Heart right ventricle (tissue), 16 donors: ENCODE measurements around the gene MAPT. TPM values are rescaled to one million over a fixed set of nuclear protein-coding genes. Genes with fewer than 3 reads are reported as not detected.

Experiments
- ATAC-seq, 8 donors: fragments of 200-7000 bp; cut with Tn5 transposase; one replicate each; pipeline ENCODE4 v1.9.1; 2020; ENCODE audit warnings: mild to moderate bottlenecking in 8 of 8, moderate library complexity in 8 of 8, moderate number of reproducible peaks in 1 of 8
- DNase-seq, 2 donors: peaks; one replicate each; pipeline ENCODE4 v3.0.0-alpha.2; 2020
- H3K27ac ChIP-seq, 10 donors: fragments of 200-600 bp; sonication (generic) in 2 of 10; one replicate each; pipeline versions ENCODE4 v1.5.0 to v1.8.0; 2020 to 2022; ENCODE audit warnings: mild to moderate bottlenecking in 3 of 10
- H3K27me3 ChIP-seq, 7 donors: fragments of 200-600 bp; one replicate each; pipeline ENCODE4 v1.8.0; 2021 to 2022; ENCODE audit warnings: mild to moderate bottlenecking in 2 of 7
- H3K36me3 ChIP-seq, 9 donors: fragments of 200-600 bp; sonication (generic) in 1 of 9; one replicate each; pipeline versions ENCODE4 v1.5.0 to v1.8.0; 2020 to 2022; ENCODE audit warnings: mild to moderate bottlenecking in 2 of 9
- H3K4me1 ChIP-seq, 9 donors: fragments of 200-600 bp; sonication (generic) in 1 of 9; one replicate each; pipeline versions ENCODE4 v1.5.0 to v1.8.0; 2020 to 2022; ENCODE audit warnings: mild to moderate bottlenecking in 4 of 9
- H3K4me3 ChIP-seq, 10 donors: fragments of 200-600 bp; sonication (generic) in 2 of 10; one replicate each; pipeline versions ENCODE4 v1.5.0 to v1.8.0; 2020 to 2022; ENCODE audit warnings: mild to moderate bottlenecking in 7 of 10, moderate library complexity in 2 of 10
- H3K9me3 ChIP-seq, 11 donors: fragments of 200-600 bp in 10 of 11; sonication (generic) in 2 of 11; one replicate each; pipeline versions ENCODE4 v1.5.0 to v1.8.0; 2013 to 2022; ENCODE audit warnings: mild to moderate bottlenecking in 2 of 11, control low read depth in 1 of 11, moderate library complexity in 1 of 11
- WGBS, 2 donors: extraction: QIAGEN DNeasy Blood & Tissue Kit; methylation state at CpG; one replicate each; pipeline ENCODE4 v1.1.7; 2013; ENCODE audit warnings: inconsistent platforms in 1 of 2; 5-methylcytosine and 5-hydroxymethylcytosine counted together
- intact Hi-C, 10 donors: fragments of 100-400 bp; cut with DNase I; formaldehyde crosslinking; loops; one replicate each; pipeline versions ENCODE4 v1.11.1 to v1.14.2; 2022
- polyA plus RNA-seq, 2 donors: library from polyadenylated mRNA; stranded (reverse); fragments of 200-250 nt; gene quantifications; one replicate each; pipeline ENCODE4 v1.2.3, GENCODE V29; 2013
- total RNA-seq, 10 donors: library from RNA; stranded (reverse); fragmentation: NEBNext Ultra II Directional in 3 of 10; extraction: Animal tissue kit (Norgen Biotek cat#: 25700) in 3 of 10; gene quantifications; one replicate each; pipeline versions ENCODE4 v1.2.1 to v1.2.4, GENCODE V29; 2021 to 2023
- TF ChIP-seq, protein P1 (sequence below), 9 donors: fragments of 200-600 bp; sonication (generic) in 2 of 9; IDR thresholded peaks; one replicate each; pipeline versions ENCODE4 v1.5.0 to v1.8.0; 2021 to 2022; ENCODE audit warnings: antibody characterized with exemption in 9 of 9, mild to moderate bottlenecking in 5 of 9, moderate library complexity in 1 of 9
- donor health status: Arrhythmogenic right ventricular cardiomyopathy.
- donor health status: ischemic (EF 13 %, LVEDD 7.1; RV severe dilation, severe dysfunction).
- donor health status: healthy with polysubstance abuse.
- donor health status: DM: no; HTN: yes; CAD: no.
- donor health status: DM: no; HTN: no; CAD: no.
- donor health status: ischemic (EF 25% LVEDD 6.9; RV normal size, moderate dysfunction).
- donor health status: ischemic (EF 25% LVEDD 5.7; RV mildly dilated, moderate dysfunction).
- donor health status: healthy.
- donor health status: DM: yes; HTN: yes; CAD: no.
- donor health status: Ischemic cardiomyopathy.
- donor health status: ischemic (EF 35%, LVEDD 5.7; RV mildly dilated, moderate dysfunction).
- donor health status: nonischemic (EF 11% LVEDD 7.7; RV severe dilation, severe dysfunction).
- donor health status: DM: yes; HTN: yes; CAD: no.
- donor health status: PGD.
- donor health status: ischemic (EF 29% LVEDD 5.4; RV normal size, mild dysfunction).
- donor health status: nonischemic (EF 23%, LVEDD 6.1; RV moderate dilation, normal function).

The MAPT gene
- total and polyA plus RNA-seq, 12 donors: 0.90 to 63.3 (median 32.5) TPM

DNA sequence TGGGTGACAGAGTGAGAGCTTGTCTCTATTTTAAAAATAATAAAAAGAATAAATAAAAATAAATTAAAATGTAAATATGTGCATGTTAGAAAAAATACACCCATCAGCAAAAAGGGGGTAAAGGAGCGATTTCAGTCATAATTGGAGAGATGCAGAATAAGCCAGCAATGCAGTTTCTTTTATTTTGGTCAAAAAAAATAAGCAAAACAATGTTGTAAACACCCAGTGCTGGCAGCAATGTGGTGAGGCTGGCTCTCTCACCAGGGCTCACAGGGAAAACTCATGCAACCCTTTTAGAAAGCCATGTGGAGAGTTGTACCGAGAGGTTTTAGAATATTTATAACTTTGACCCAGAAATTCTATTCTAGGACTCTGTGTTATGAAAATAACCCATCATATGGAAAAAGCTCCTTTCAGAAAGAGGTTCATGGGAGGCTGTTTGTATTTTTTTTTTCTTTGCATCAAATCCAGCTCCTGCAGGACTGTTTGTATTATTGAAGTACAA, 113.2 kb downstream of the MAPT start:
- intact Hi-C loops: loop anchor here in 2 of 10 donors (5.0 to 10.0 kb wide), 2 partner anchors 277 to 740 kb away; no protein-coding TSS in a partner anchor
- Histone ChIP-seq H3K9me3 (no peaks in the 10 kb centered on the region), H3K4me3 (no peak overlapping the region), H3K4me1 (peaks cover 0 to 15% (median 0%) of the 10 kb centered on the region in 9 donors), H3K27me3 (no peaks in the 10 kb centered on the region), H3K27ac (no peak overlapping the region), H3K36me3 (no peaks in the 10 kb centered on the region)
- no peak for ATAC-seq
- DNase-seq: no peak
- 58 to 64% methylated on average over 2 of the region's 2 CpGs for WGBS, 2 donors
- TF ChIP-seq, protein P1, sequence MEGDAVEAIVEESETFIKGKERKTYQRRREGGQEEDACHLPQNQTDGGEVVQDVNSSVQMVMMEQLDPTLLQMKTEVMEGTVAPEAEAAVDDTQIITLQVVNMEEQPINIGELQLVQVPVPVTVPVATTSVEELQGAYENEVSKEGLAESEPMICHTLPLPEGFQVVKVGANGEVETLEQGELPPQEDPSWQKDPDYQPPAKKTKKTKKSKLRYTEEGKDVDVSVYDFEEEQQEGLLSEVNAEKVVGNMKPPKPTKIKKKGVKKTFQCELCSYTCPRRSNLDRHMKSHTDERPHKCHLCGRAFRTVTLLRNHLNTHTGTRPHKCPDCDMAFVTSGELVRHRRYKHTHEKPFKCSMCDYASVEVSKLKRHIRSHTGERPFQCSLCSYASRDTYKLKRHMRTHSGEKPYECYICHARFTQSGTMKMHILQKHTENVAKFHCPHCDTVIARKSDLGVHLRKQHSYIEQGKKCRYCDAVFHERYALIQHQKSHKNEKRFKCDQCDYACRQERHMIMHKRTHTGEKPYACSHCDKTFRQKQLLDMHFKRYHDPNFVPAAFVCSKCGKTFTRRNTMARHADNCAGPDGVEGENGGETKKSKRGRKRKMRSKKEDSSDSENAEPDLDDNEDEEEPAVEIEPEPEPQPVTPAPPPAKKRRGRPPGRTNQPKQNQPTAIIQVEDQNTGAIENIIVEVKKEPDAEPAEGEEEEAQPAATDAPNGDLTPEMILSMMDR (IDR thresholded peaks at IDR 0.05): no peak

GRCh38 chr17:46008591-46008990, 114.2 kb downstream of the MAPT start:
- TF ChIP-seq, protein P1 (IDR thresholded peaks at IDR 0.05): no peak
- no peak overlapping the region for H3K27ac ChIP-seq
- 91 to 95% methylated on average over 9 of the region's 9 CpGs for WGBS, 2 donors
- no peak overlapping the region for H3K4me3 ChIP-seq
- no peaks in the 10 kb centered on the region for H3K36me3 ChIP-seq
- H3K4me1 ChIP-seq: peaks cover 0 to 10% (median 0%) of the 10 kb centered on the region in 9 donors
- H3K27me3 ChIP-seq: no peaks in the 10 kb centered on the region
- ATAC-seq (no peak), DNase-seq (no peak)
- no peaks in the 10 kb centered on the region for H3K9me3 ChIP-seq
- intact Hi-C loops: loop anchor here in 2 of 10 donors (5.0 to 10.0 kb wide), 2 partner anchors 276 to 739 kb away; no protein-coding TSS in a partner anchor

DNA sequence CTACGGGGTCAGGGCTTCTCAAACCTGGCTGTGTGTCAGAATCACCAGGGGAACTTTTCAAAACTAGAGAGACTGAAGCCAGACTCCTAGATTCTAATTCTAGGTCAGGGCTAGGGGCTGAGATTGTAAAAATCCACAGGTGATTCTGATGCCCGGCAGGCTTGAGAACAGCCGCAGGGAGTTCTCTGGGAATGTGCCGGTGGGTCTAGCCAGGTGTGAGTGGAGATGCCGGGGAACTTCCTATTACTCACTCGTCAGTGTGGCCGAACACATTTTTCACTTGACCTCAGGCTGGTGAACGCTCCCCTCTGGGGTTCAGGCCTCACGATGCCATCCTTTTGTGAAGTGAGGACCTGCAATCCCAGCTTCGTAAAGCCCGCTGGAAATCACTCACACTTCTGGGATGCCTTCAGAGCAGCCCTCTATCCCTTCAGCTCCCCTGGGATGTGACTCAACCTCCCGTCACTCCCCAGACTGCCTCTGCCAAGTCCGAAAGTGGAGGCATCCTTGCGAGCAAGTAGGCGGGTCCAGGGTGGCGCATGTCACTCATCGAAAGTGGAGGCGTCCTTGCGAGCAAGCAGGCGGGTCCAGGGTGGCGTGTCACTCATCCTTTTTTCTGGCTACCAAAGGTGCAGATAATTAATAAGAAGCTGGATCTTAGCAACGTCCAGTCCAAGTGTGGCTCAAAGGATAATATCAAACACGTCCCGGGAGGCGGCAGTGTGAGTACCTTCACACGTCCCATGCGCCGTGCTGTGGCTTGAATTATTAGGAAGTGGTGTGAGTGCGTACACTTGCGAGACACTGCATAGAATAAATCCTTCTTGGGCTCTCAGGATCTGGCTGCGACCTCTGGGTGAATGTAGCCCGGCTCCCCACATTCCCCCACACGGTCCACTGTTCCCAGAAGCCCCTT, 115.6 kb downstream of the MAPT start:
- no peaks in the 10 kb centered on the region for H3K9me3 ChIP-seq
- DNase-seq (no peak), ATAC-seq (peak in 2 of 8 donors; percentile 11 to 65)
- intact Hi-C loops: loop anchor here in 2 of 10 donors (5.0 to 10.0 kb wide), 2 partner anchors 275 to 737 kb away; no protein-coding TSS in a partner anchor
- TF ChIP-seq, protein P1 (IDR thresholded peaks at IDR 0.05): no peak
- H3K27ac ChIP-seq: no peak overlapping the region
- peaks cover 0 to 8% (median 0%) of the 10 kb centered on the region in 9 donors for H3K4me1 ChIP-seq
- WGBS, 2 donors: 77 to 84% methylated on average over 33 of the region's 33 CpGs
- H3K27me3 ChIP-seq: no peaks in the 10 kb centered on the region
- H3K36me3 ChIP-seq: no peaks in the 10 kb centered on the region
- H3K4me3 ChIP-seq: no peak overlapping the region

GRCh38 chr17:46010597-46011186, 116.3 kb downstream of the MAPT start:
- no peaks in the 10 kb centered on the region for H3K27me3 ChIP-seq
- 85 to 86% methylated on average over 16 of the region's 16 CpGs for WGBS, 2 donors
- no peaks in the 10 kb centered on the region for H3K36me3 ChIP-seq
- TF ChIP-seq, protein P1 (IDR thresholded peaks at IDR 0.05): no peak
- H3K4me3 ChIP-seq: no peak overlapping the region
- H3K27ac ChIP-seq: no peak overlapping the region
- no peak for DNase-seq
- no peaks in the 10 kb centered on the region for H3K9me3 ChIP-seq
- ATAC-seq: peak in 2 of 8 donors; percentile 11 to 27
- intact Hi-C loops: no loop called here
- H3K4me1 ChIP-seq: peaks cover 0 to 8% (median 0%) of the 10 kb centered on the region in 9 donors
